GM13976 (cell line): ENCODE measurements around the gene COL16A1.

Experiments
- DNase-seq: peaks from one replicate; pipeline ENCODE4 v3.0.0; 2012; ENCODE audit warnings: low spot score
- CTCF ChIP-seq: IDR thresholded peaks from 2 replicates; pipeline ENCODE4 v1.5.1; 2012; ENCODE audit warnings: borderline replicate concordance, mild to moderate bottlenecking; ENCODE audit not compliant: insufficient read depth; ENCODE audit errors: extremely low read depth, missing control alignments, control extremely low read depth
- in situ Hi-C: fragments of 300-500 bp; cut with MboI; formaldehyde crosslinking; loops from one replicate; pipeline ENCODE4 v1.12.0; 2022; ENCODE audit warnings: low sequenced_read_pairs, mixed read lengths, inconsistent platforms; ENCODE audit not compliant: unreplicated experiment

Gene COL16A1

GRCh38 chr1:31742462-31743212 lies 38.8 kb upstream of the COL16A1 start:
- in situ Hi-C loops = no loop called here
- no peak for TF ChIP-seq CTCF
- no peak for DNase-seq

- no peak for DNase-seq
- TF ChIP-seq CTCF = no peak
- in situ Hi-C loops = no loop called here
Observed at GRCh38 chr1:31739346-31739745, 35.5 kb upstream of the COL16A1 start.

- no peak for TF ChIP-seq CTCF
- no peak for DNase-seq
Observed at GRCh38 chr1:31736675-31737074, 32.9 kb upstream of the COL16A1 start.

GRCh38 chr1:31735571-31735970 lies 31.8 kb upstream of the COL16A1 start:
- TF ChIP-seq CTCF = no peak
- in situ Hi-C loops = no loop called here
- DNase-seq = no peak

More at GRCh38 chr1:31736675-31737074, 32.9 kb upstream of the COL16A1 start:
- in situ Hi-C loops = no loop called here

GRCh38 chr1:31734582-31735107 lies 30.8 kb upstream of the COL16A1 start:
- TF ChIP-seq CTCF = no peak
- in situ Hi-C loops = no loop called here
- DNase-seq = no peak

GRCh38 chr1:31733389-31734219 lies 29.8 kb upstream of the COL16A1 start:
- no peak for TF ChIP-seq CTCF
- no peak for DNase-seq
- in situ Hi-C loops = no loop called here
